ENCODE results near the gene SLC24A3.

SLC24A3 gene

GRCh38 chr20:19519466-19519865 is 307.0 kb downstream of the SLC24A3 start:
- DNase-seq: no peak

- no peak for DNase-seq
These were observed 307.8 kb downstream of the SLC24A3 start for GRCh38 chr20:19520261-19520660.

- no peak for DNase-seq
These were observed 309.8 kb downstream of the SLC24A3 start for GRCh38 chr20:19522071-19522801.

GRCh38 chr20:19522836-19523590 is 310.6 kb downstream of the SLC24A3 start:
- DNase-seq: no peak

- no peak for DNase-seq
These were observed 312.2 kb downstream of the SLC24A3 start for GRCh38 chr20:19524691-19525090.

GRCh38 chr20:19527509-19527908 is 315.1 kb downstream of the SLC24A3 start:
- no peak for DNase-seq

GRCh38 chr20:19528286-19529030 is 316.0 kb downstream of the SLC24A3 start:
- no peak for DNase-seq

- DNase-seq: no peak
These were observed 317.6 kb downstream of the SLC24A3 start for GRCh38 chr20:19530006-19530405.

- DNase-seq: no peak
These were observed 319.0 kb downstream of the SLC24A3 start for GRCh38 chr20:19531446-19531845.

- DNase-seq: no peak
These were observed 326.1 kb downstream of the SLC24A3 start for GRCh38 chr20:19538556-19538955.

GRCh38 chr20:19539191-19539590 is 326.7 kb downstream of the SLC24A3 start:
- no peak for DNase-seq

GRCh38 chr20:19540392-19540791 is 327.9 kb downstream of the SLC24A3 start:
- DNase-seq: no peak

GRCh38 chr20:19543101-19543500 is 330.7 kb downstream of the SLC24A3 start:
- DNase-seq: no peak

- DNase-seq: no peak
These were observed 332.2 kb downstream of the SLC24A3 start for GRCh38 chr20:19544684-19545083.

- no peak for DNase-seq
These were observed 334.2 kb downstream of the SLC24A3 start for GRCh38 chr20:19546648-19547047.

- DNase-seq: no peak
These were observed 335.1 kb downstream of the SLC24A3 start for GRCh38 chr20:19547547-19547946.

GRCh38 chr20:19549896-19550295 is 337.5 kb downstream of the SLC24A3 start:
- DNase-seq: no peak

- DNase-seq: no peak
These were observed 340.1 kb downstream of the SLC24A3 start for GRCh38 chr20:19552221-19553180.

GRCh38 chr20:19554666-19555065 is 342.2 kb downstream of the SLC24A3 start:
- DNase-seq: no peak

GRCh38 chr20:19555726-19556125 is 343.3 kb downstream of the SLC24A3 start:
- DNase-seq: no peak

- no peak for DNase-seq
These were observed 344.8 kb downstream of the SLC24A3 start for GRCh38 chr20:19557291-19557690.

GRCh38 chr20:19560881-19561480 is 348.5 kb downstream of the SLC24A3 start:
- no peak for DNase-seq

Measured in RPMI8226 (cell line).